Upper lobe of left lung (tissue), 4 donors: Measurements from ENCODE around the gene PIK3R6.

Source experiments
- CTCF ChIP-seq, 6 experiments: fragments of 450-650 bp in 4 of 6; fragments of 200-600 bp in 2 of 6; sonication (generic) in 2 of 6; IDR thresholded peaks; one replicate each; pipeline ENCODE4 v1.5.1; 2016 to 2019; ENCODE audit warnings: antibody characterized with exemption in 6 of 6
- EP300 ChIP-seq, 4 donors: sonication (generic); formaldehyde crosslinking; IDR thresholded peaks; one replicate each; pipeline ENCODE4 v1.5.1; 2017; ENCODE audit warnings: antibody characterized with exemption in 4 of 4, control low read depth in 2 of 4
- POLR2A ChIP-seq, 4 donors: fragments of 450-650 bp; IDR thresholded peaks; one replicate each; pipeline ENCODE4 v1.5.1; 2016 to 2017; ENCODE audit warnings: antibody characterized with exemption in 4 of 4, mild to moderate bottlenecking in 2 of 4

DNA sequence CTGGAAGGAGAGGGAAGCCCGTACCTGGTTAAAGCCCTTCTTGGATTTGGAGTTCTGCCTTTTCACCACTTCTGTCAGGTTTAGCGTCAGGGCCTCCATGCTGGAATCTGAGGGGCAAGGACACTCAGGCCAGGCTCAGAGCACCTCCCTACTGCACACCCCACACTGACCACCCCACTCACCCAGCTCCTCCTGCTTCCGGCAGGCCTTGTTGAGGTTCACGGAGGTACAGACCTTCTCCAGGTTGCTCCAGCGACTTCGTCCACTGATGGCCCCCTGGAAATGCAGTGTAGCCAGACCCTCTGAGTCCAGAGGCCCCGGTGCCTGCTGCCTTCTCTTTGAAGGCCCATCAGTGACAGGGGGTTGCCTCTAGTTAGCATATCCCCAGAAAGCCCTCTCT lies 14.1 kb upstream of the PIK3R6 start:
- TF ChIP-seq CTCF (IDR thresholded peaks at IDR 0.05), result no peak
- TF ChIP-seq POLR2A (IDR thresholded peaks at IDR 0.05), result no peak
- TF ChIP-seq EP300 (IDR thresholded peaks at IDR 0.05), result no peak
